Effector memory CD8-positive, alpha-beta T cell (primary cell): ENCODE measurements around the gene DCK.
A peak's percentile ranks its signal among the peaks of the same experiment; 100 is the strongest.
"Not testable (repeated sequence)": the region's sequence is repeated elsewhere in the genome, so short reads cannot be mapped to it uniquely, and the experiment has no call there.

Experiments
- ATAC-seq: fragments of 150-1000 bp; cut with Tn5 transposase; replicated peaks from 2 replicates; pipeline ENCODE4 v1.10.0; 2021; ENCODE audit warnings: mild to moderate bottlenecking, moderate library complexity
- DNase-seq, 3 experiments: peaks; one replicate each; pipeline ENCODE4 v3.0.0; 2021
- H3K27ac Mint-ChIP-seq, 2 donors: one replicate each; pipeline ENCODE4 v1.8.0; 2022; ENCODE audit warnings: mild to moderate bottlenecking in 2 of 2, mixed read lengths in 2 of 2, moderate library complexity in 2 of 2
- H3K27me3 Mint-ChIP-seq, 2 donors: one replicate each; pipeline ENCODE4 v1.8.0; 2022; ENCODE audit warnings: mixed read lengths in 2 of 2
- H3K36me3 Mint-ChIP-seq: one replicate; pipeline ENCODE4 v1.8.0; 2022; ENCODE audit warnings: mild to moderate bottlenecking, moderate library complexity, mixed read lengths; ENCODE audit not compliant: insufficient read depth
- H3K4me1 Mint-ChIP-seq, 2 donors: one replicate each; pipeline ENCODE4 v1.8.0; 2022; ENCODE audit warnings: low read depth in 2 of 2, mixed read lengths in 2 of 2
- H3K4me3 Mint-ChIP-seq, 2 donors: one replicate each; pipeline ENCODE4 v1.8.0; 2022; ENCODE audit warnings: mild to moderate bottlenecking in 2 of 2, mixed read lengths in 2 of 2, moderate library complexity in 2 of 2
- H3K9me3 Mint-ChIP-seq, 2 donors: one replicate each; pipeline ENCODE4 v1.8.0; 2022; ENCODE audit warnings: mixed read lengths in 2 of 2

The DCK gene

DNA sequence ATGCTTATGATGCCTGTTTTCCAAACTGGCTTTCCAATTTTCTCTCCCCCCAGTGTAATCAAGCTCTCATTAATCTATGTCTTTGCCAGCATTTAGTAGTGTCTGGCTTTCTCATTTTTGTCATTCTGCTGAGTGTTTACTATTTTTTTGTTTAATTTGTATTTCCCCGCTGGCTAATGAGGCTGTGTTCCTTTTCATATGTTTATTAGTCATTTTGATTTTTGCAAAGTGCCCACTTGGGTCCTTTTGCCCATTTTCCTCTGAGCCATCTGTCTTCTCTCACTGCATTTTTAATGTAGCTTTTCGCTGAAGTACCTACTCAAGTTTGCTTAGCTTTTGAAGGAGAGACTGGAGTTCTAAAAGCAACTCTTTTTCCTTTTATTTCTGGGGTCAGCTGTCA lies 14.7 kb downstream of the DCK start:
- ATAC-seq (no peak), DNase-seq (no peak)
- H3K36me3 Mint-ChIP-seq, result peaks cover 36% of the 10 kb centered on the region
- no peaks in the 10 kb centered on the region for H3K9me3 Mint-ChIP-seq
- no peak overlapping the region for H3K4me3 Mint-ChIP-seq
- H3K27ac Mint-ChIP-seq, result peak overlapping the region; percentile 12 to 57
- no peaks in the 10 kb centered on the region for H3K27me3 Mint-ChIP-seq
- H3K4me1 Mint-ChIP-seq, result peaks cover 48 to 63% of the 10 kb centered on the region in 2 donors

- Mint-ChIP-seq H3K4me3 (no peak overlapping the region), H3K27me3 (no peaks in the 10 kb centered on the region), H3K36me3 (peaks cover 33% of the 10 kb centered on the region), H3K4me1 (peaks cover 40 to 54% of the 10 kb centered on the region in 2 donors), H3K9me3 (no peaks in the 10 kb centered on the region), H3K27ac (peak overlapping the region; percentile 12 to 57)
- DNase-seq, result no peak
- ATAC-seq, result no peak
Measured at GRCh38 chr4:71009086-71009485, 15.6 kb downstream of the DCK start.

GRCh38 chr4:71009890-71010588 lies 16.6 kb downstream of the DCK start:
- Mint-ChIP-seq H3K9me3 (no peaks in the 10 kb centered on the region), H3K27me3 (no peaks in the 10 kb centered on the region), H3K36me3 (peaks cover 31% of the 10 kb centered on the region), H3K4me1 (peaks cover 31 to 50% of the 10 kb centered on the region in 2 donors), H3K27ac (peak overlapping the region in 1 of 2 donors; percentile 29), H3K4me3 (no peak overlapping the region)
- peak; percentile 32 to 41 (median 33) for DNase-seq
- peak; percentile 83 for ATAC-seq

DNA sequence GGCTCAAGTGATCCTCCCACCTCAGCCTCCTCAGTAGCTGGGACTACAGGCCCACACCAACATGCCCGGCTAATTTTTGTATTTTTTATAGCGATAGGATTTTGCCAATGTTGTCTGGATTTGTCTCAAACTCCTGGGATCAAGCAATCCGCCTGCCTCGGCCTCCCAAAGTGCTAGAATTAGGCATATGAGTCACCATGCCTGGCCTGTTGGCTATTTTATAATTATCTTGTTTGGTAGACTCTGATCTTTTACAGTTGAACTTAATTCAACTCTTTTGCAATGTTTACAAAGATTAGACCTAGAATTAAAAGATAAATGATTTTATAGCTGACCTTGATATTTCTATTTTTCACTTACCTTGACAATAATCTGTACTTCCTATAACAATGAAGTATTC lies 18.0 kb downstream of the DCK start:
- Mint-ChIP-seq H3K36me3 (peaks cover 23% of the 10 kb centered on the region), H3K9me3 (no peaks in the 10 kb centered on the region), H3K4me1 (peaks cover 25 to 45% of the 10 kb centered on the region in 2 donors), H3K4me3 (no peak overlapping the region), H3K27me3 (no peaks in the 10 kb centered on the region), H3K27ac (peak overlapping the region in 1 of 2 donors; percentile 58)
- DNase-seq (no peak), ATAC-seq (no peak)

DNA sequence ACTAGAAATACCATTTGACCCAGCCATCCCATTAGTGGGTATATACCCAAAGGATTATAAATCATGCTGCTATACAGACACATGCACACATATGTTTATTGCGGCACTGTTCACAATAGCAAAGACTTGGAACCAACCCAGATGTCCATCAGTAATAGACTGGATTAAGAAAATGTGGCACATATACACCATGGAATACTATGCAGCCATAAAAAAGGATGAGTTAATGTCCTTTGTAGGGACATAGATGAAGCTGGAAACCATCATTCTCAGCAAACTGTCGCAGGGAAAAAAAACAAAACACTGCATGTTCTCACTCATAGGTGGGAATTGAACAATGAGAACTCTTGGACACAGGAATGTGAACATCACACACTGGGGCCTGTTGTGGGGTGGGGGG lies 23.9 kb downstream of the DCK start:
- not testable (repeated sequence) for H3K4me3 Mint-ChIP-seq, H3K9me3 Mint-ChIP-seq, H3K27ac Mint-ChIP-seq, ATAC-seq, H3K27me3 Mint-ChIP-seq, DNase-seq
- Mint-ChIP-seq H3K36me3 (peaks cover 18% of the 10 kb centered on the region), H3K4me1 (peaks cover 5 to 30% of the 10 kb centered on the region in 2 donors)

GRCh38 chr4:71020611-71021010 lies 27.2 kb downstream of the DCK start:
- no peak overlapping the region for H3K27ac Mint-ChIP-seq

GRCh38 chr4:71025654-71026053 lies 32.2 kb downstream of the DCK start:
- DNase-seq, result no peak
- Mint-ChIP-seq H3K4me1 (peaks cover 0 to 24% of the 10 kb centered on the region in 2 donors), H3K36me3 (peaks cover 80% of the 10 kb centered on the region), H3K27me3 (no peaks in the 10 kb centered on the region), H3K9me3 (no peaks in the 10 kb centered on the region), H3K4me3 (no peak overlapping the region), H3K27ac (peak overlapping the region in 1 of 2 donors; percentile 31)
- ATAC-seq, result no peak

More at GRCh38 chr4:71020611-71021010, 27.2 kb downstream of the DCK start:
- Mint-ChIP-seq H3K4me3 (no peak overlapping the region), H3K9me3 (no peaks in the 10 kb centered on the region), H3K4me1 (peaks cover 0 to 28% of the 10 kb centered on the region in 2 donors), H3K27me3 (no peaks in the 10 kb centered on the region), H3K36me3 (peaks cover 34% of the 10 kb centered on the region)
- ATAC-seq (no peak), DNase-seq (no peak)

- Mint-ChIP-seq H3K36me3 (peaks cover 84% of the 10 kb centered on the region), H3K4me1 (peaks cover 0 to 24% of the 10 kb centered on the region in 2 donors), H3K27me3 (no peaks in the 10 kb centered on the region), H3K4me3 (no peak overlapping the region), H3K27ac (peak overlapping the region in 1 of 2 donors; percentile 31), H3K9me3 (no peaks in the 10 kb centered on the region)
- DNase-seq (no peak), ATAC-seq (no peak)
Measured at GRCh38 chr4:71026086-71026485, 32.6 kb downstream of the DCK start.

- no peak overlapping the region for H3K27ac Mint-ChIP-seq
- DNase-seq, result no peak
- H3K4me1 Mint-ChIP-seq, result peaks cover 0 to 15% of the 10 kb centered on the region in 2 donors
- ATAC-seq, result no peak
- no peak overlapping the region for H3K4me3 Mint-ChIP-seq
- no peaks in the 10 kb centered on the region for H3K9me3 Mint-ChIP-seq
- peaks cover 82% of the 10 kb centered on the region for H3K36me3 Mint-ChIP-seq
- H3K27me3 Mint-ChIP-seq, result no peaks in the 10 kb centered on the region
Measured at GRCh38 chr4:71027611-71028010, 34.2 kb downstream of the DCK start.

- no peak overlapping the region for H3K27ac Mint-ChIP-seq
- no peaks in the 10 kb centered on the region for H3K9me3 Mint-ChIP-seq
- H3K36me3 Mint-ChIP-seq, result peaks cover 67% of the 10 kb centered on the region
- DNase-seq, result no peak
- H3K4me1 Mint-ChIP-seq, result peaks cover 0 to 12% of the 10 kb centered on the region in 2 donors
- no peaks in the 10 kb centered on the region for H3K27me3 Mint-ChIP-seq
- H3K4me3 Mint-ChIP-seq, result no peak overlapping the region
- no peak for ATAC-seq
Measured at GRCh38 chr4:71029504-71029903, 36.1 kb downstream of the DCK start.

- not testable (repeated sequence) for H3K4me3 Mint-ChIP-seq, H3K27me3 Mint-ChIP-seq, H3K4me1 Mint-ChIP-seq, ATAC-seq, H3K9me3 Mint-ChIP-seq, DNase-seq
- Mint-ChIP-seq H3K36me3 (peaks cover 50% of the 10 kb centered on the region), H3K27ac (peak overlapping the region in 1 of 2 donors; percentile 14)
Measured at GRCh38 chr4:71032106-71032505, 38.7 kb downstream of the DCK start.

- H3K4me1 Mint-ChIP-seq, result no peaks in the 10 kb centered on the region
- DNase-seq (no peak), ATAC-seq (no peak)
- H3K27me3 Mint-ChIP-seq, result no peaks in the 10 kb centered on the region
- no peak overlapping the region for H3K4me3 Mint-ChIP-seq
- H3K9me3 Mint-ChIP-seq, result peaks cover 0 to 2% of the 10 kb centered on the region in 2 donors
- H3K27ac Mint-ChIP-seq, result no peak overlapping the region
- H3K36me3 Mint-ChIP-seq, result peaks cover 9% of the 10 kb centered on the region
Measured at GRCh38 chr4:71045256-71045655, 51.8 kb downstream of the DCK start.

DNA sequence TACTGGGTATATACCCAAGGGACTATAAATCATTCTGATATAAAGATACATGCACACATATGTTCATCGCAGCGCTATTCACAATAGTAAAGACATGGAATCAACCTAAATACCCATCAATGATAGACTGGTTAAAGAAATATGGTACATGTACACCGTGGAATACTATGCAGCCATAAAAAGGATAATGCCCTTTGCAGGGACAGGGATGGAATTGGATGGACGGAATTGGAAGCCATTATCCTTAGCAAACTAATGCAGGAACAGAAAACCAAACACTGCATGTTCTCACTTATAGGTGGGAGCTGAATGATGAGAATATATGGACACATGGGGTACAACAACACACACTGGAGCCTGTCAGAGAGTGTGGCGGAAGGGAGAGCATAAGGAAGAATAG lies 55.9 kb downstream of the DCK start:
- Mint-ChIP-seq H3K27me3 (no peaks in the 10 kb centered on the region), H3K9me3 (peaks cover 0 to 2% of the 10 kb centered on the region in 2 donors), H3K4me1 (peaks cover 0 to 3% of the 10 kb centered on the region in 2 donors), H3K4me3 (no peak overlapping the region), H3K27ac (no peak overlapping the region), H3K36me3 (no peaks in the 10 kb centered on the region)
- DNase-seq (no peak), ATAC-seq (no peak)

- peaks cover 0 to 2% of the 10 kb centered on the region in 2 donors for H3K9me3 Mint-ChIP-seq
- no peak for DNase-seq
Measured at GRCh38 chr4:71050809-71051208, 57.4 kb downstream of the DCK start.

More at GRCh38 chr4:71050809-71051208, 57.4 kb downstream of the DCK start:
- Mint-ChIP-seq H3K27me3 (no peaks in the 10 kb centered on the region), H3K27ac (no peak overlapping the region), H3K4me3 (no peak overlapping the region), H3K4me1 (peaks cover 0 to 3% of the 10 kb centered on the region in 2 donors), H3K36me3 (no peaks in the 10 kb centered on the region)
- ATAC-seq, result no peak
